ENCODE results near the gene HDAC7.
A peak's percentile ranks its signal among the peaks of the same experiment; 100 is the strongest.

Gene HDAC7

GRCh38 chr12:47833591-47834012 is 13.9 kb upstream of the HDAC7 start:
- TF ChIP-seq MAX (IDR thresholded peaks at IDR 0.05) (no peak), CREB1 (IDR thresholded peaks at IDR 0.05; ENCODE audit: low read depth) (no peak), EP300 (IDR thresholded peaks at IDR 0.05; ENCODE audit: borderline replicate concordance) (no peak), YY1 (IDR thresholded peaks at IDR 0.05; ENCODE audit: low read depth) (no peak), FOXM1 (IDR thresholded peaks at IDR 0.05; ENCODE audit: borderline replicate concordance, low read depth) (no peak), CEBPB (IDR thresholded peaks at IDR 0.05) (no peak), RAD21 (IDR thresholded peaks at IDR 0.05; ENCODE audit: low read depth) (no peak), USF1 (IDR thresholded peaks at IDR 0.05) (no peak), NFIC (IDR thresholded peaks at IDR 0.05) (no peak), ZBTB7A (IDR thresholded peaks at IDR 0.05; ENCODE audit: low read depth) (no peak), EGR1 (IDR thresholded peaks at IDR 0.05) (no peak), TCF12 (IDR thresholded peaks at IDR 0.05; ENCODE audit: low read depth) (no peak), TEAD4 (IDR thresholded peaks at IDR 0.05) (no peak), TAF1 (IDR thresholded peaks at IDR 0.05; ENCODE audit: low read depth) (no peak)

GRCh38 chr12:47832263-47832933 is 12.7 kb upstream of the HDAC7 start:
- no peak for TF ChIP-seq USF1 (IDR thresholded peaks at IDR 0.05)
- TF ChIP-seq FOXM1 (IDR thresholded peaks at IDR 0.05; ENCODE audit: borderline replicate concordance, low read depth), result no peak
- TF ChIP-seq RAD21 (IDR thresholded peaks at IDR 0.05; ENCODE audit: low read depth), result no peak
- TF ChIP-seq NFIC (IDR thresholded peaks at IDR 0.05), result no peak
- TF ChIP-seq TCF12 (IDR thresholded peaks at IDR 0.05; ENCODE audit: low read depth), result no peak
- TF ChIP-seq ZBTB7A (IDR thresholded peaks at IDR 0.05; ENCODE audit: low read depth), result no peak
- no peak for TF ChIP-seq TAF1 (IDR thresholded peaks at IDR 0.05; ENCODE audit: low read depth)
- no peak for TF ChIP-seq TEAD4 (IDR thresholded peaks at IDR 0.05)

- TF ChIP-seq CEBPB (IDR thresholded peaks at IDR 0.05) (no peak), TEAD4 (IDR thresholded peaks at IDR 0.05) (no peak), EP300 (IDR thresholded peaks at IDR 0.05; ENCODE audit: borderline replicate concordance) (no peak), USF1 (IDR thresholded peaks at IDR 0.05) (no peak), RAD21 (IDR thresholded peaks at IDR 0.05; ENCODE audit: low read depth) (no peak), ZBTB7A (IDR thresholded peaks at IDR 0.05; ENCODE audit: low read depth) (no peak)
These were observed 9.9 kb upstream of the HDAC7 start for GRCh38 chr12:47829584-47829983.

- TF ChIP-seq NFIC (IDR thresholded peaks at IDR 0.05) (peak; percentile 86), TAF1 (IDR thresholded peaks at IDR 0.05; ENCODE audit: low read depth) (peak; percentile 67; the same call in 1 of the 2 replicates), MAX (IDR thresholded peaks at IDR 0.05) (peak; percentile 70), EGR1 (IDR thresholded peaks at IDR 0.05) (peak; percentile 80), TCF12 (IDR thresholded peaks at IDR 0.05; ENCODE audit: low read depth) (peak; percentile 82), FOXM1 (IDR thresholded peaks at IDR 0.05; ENCODE audit: borderline replicate concordance, low read depth) (no peak), RAD21 (IDR thresholded peaks at IDR 0.05; ENCODE audit: low read depth) (peak; percentile 24; the same call in 1 of the 2 replicates), EP300 (IDR thresholded peaks at IDR 0.05; ENCODE audit: borderline replicate concordance) (peak; percentile 68; the same call in 1 of the 2 replicates), ZBTB7A (IDR thresholded peaks at IDR 0.05; ENCODE audit: low read depth) (peak; percentile 78), YY1 (IDR thresholded peaks at IDR 0.05; ENCODE audit: low read depth) (peak; percentile 78), CEBPB (IDR thresholded peaks at IDR 0.05) (no peak)
These were observed 9.3 kb upstream of the HDAC7 start for GRCh38 chr12:47828976-47829482.

GRCh38 chr12:47828008-47828975 is 8.6 kb upstream of the HDAC7 start:
- TF ChIP-seq EP300 (IDR thresholded peaks at IDR 0.05; ENCODE audit: borderline replicate concordance) (no peak), FOXM1 (IDR thresholded peaks at IDR 0.05; ENCODE audit: borderline replicate concordance, low read depth) (no peak), RAD21 (IDR thresholded peaks at IDR 0.05; ENCODE audit: low read depth) (no peak), MAX (IDR thresholded peaks at IDR 0.05) (no peak), USF1 (IDR thresholded peaks at IDR 0.05) (no peak), YY1 (IDR thresholded peaks at IDR 0.05; ENCODE audit: low read depth) (no peak), ZBTB7A (IDR thresholded peaks at IDR 0.05; ENCODE audit: low read depth) (no peak; the same call in 1 of the 2 replicates), CEBPB (IDR thresholded peaks at IDR 0.05) (no peak), REST (IDR thresholded peaks at IDR 0.05; ENCODE audit: low read depth) (no peak), CREB1 (IDR thresholded peaks at IDR 0.05; ENCODE audit: low read depth) (no peak), NFIC (IDR thresholded peaks at IDR 0.05) (no peak), TAF1 (IDR thresholded peaks at IDR 0.05; ENCODE audit: low read depth) (no peak), TCF12 (IDR thresholded peaks at IDR 0.05; ENCODE audit: low read depth) (no peak), EGR1 (IDR thresholded peaks at IDR 0.05) (no peak), TEAD4 (IDR thresholded peaks at IDR 0.05) (no peak)
